NCI-H187 treated with DMSO at 0.1 percent for 48 hours (cell line): ENCODE measurements around the gene CFAP206.
A peak's percentile ranks its signal among the peaks of the same experiment; 100 is the strongest.

Source experiments
- DNase-seq: peaks from one replicate; lab custom pipeline; 2025; lab: John Stamatoyannopoulos, UW

CFAP206 gene, protein sequence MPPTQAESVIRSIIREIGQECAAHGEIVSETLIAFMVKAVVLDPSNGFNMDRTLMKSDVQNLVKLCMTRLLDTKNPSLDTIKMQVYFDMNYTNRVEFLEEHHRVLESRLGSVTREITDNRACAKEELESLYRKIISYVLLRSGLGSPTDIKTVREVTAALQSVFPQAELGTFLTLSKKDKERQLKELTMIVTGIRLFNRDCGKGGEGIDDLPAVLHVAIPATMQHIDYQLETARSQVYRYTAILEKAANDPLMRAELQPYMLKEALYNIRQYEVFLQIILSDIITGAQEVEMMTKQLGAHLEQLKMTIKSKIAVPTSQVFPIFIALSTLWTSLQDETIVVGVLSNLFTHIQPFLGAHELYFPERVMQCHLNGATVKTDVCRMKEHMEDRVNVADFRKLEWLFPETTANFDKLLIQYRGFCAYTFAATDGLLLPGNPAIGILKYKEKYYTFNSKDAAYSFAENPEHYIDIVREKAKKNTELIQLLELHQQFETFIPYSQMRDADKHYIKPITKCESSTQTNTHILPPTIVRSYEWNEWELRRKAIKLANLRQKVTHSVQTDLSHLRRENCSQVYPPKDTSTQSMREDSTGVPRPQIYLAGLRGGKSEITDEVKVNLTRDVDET

GRCh38 chr6:87407901-87408720 is at the start of gene CFAP206:
Gene CFAP206 (plus strand): TSS chr6:87407972. CDS start chr6:87409840, 1,868 bp downstream.
- peak; percentile 63 for DNase-seq

GRCh38 chr6:87364602-87365252 is 43.0 kb upstream of the CFAP206 start:
- no peak for DNase-seq

- no peak for DNase-seq
Observed at GRCh38 chr6:87366072-87366827, 41.5 kb upstream of the CFAP206 start.

DNA sequence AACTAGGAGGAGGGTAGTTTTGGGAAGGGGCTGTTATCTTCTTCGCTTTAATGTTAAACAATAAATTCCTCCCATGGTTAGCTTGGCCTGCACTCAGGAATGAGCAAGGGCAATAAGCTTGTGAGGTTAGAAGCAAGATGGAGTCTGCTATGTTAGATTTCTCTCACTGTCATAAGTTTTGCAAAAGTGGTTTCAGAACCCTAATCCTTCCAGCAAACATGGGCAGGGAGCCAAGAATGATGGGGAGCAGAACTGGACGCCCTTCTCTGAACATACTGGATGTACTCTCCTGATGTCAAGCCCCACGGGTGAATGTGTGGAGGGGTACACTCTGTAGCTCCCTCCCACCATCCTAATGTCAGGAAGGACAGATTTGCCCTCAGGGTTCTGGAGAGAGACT is 40.9 kb upstream of the CFAP206 start:
- DNase-seq = no peak

- DNase-seq = no peak
Observed at GRCh38 chr6:87373377-87373776, 34.4 kb upstream of the CFAP206 start.

DNA sequence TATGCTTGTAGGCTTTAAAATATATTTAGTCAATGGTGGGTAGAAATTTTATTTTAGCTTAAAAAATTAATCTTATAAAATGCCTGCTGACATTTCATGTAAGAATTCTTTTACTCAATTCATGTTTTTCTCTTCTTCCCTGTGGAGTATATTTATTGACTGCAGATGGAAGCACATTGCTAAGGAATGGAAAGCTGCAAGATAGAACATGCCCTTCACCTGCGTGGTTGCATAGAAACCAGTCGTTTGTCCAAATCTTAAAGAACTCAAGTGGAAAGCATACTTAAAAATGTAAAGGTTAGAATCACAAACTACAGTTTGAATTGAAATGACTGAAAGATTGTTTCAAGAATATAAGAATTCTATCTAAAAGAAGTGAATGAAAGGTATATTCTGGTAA is 32.5 kb upstream of the CFAP206 start:
- DNase-seq = no peak

- no peak for DNase-seq
Observed at GRCh38 chr6:87376643-87377042, 31.1 kb upstream of the CFAP206 start.

DNA sequence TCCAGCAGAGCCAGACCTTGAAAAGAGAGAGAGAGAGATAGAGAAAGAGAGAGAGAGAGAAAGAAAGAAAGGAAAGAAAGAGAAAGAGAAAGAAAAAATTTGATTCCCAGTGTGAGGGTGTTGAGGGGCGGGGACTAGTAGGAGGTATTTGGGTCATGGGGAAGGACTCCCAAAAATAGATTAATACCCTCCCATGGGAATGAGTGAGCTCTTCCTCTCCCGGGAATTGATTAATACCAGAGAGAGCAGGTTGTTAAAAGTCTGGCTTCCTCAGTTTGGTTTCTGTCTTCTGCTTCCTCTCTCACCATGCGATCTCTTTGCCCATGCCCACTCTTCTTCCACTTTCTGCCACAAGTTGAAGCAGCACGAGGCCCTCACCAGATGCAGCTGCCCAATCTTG is 28.8 kb upstream of the CFAP206 start:
- no peak for DNase-seq

GRCh38 chr6:87382861-87383260 is 24.9 kb upstream of the CFAP206 start:
- DNase-seq = no peak

DNA sequence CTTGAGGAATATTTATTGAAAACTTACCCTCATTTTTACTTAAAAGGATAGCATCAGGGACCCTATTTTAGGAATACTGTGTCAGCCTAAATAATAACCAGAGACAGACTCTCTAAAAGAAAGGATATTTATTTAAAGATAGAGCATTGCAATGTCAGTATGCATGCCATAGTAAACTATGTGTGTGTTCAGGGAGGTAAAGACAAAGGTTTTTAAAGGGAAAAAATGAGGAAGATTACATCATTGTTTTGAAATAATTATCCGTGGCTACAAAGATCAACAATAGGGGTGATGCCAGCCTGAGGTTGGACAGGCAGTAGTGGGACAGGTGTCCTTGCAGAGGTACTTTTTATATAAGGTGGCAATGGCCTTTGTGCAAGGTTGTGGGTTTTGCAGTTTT is 23.7 kb upstream of the CFAP206 start:
- no peak for DNase-seq

GRCh38 chr6:87384449-87384848 is 23.3 kb upstream of the CFAP206 start:
- DNase-seq = no peak

- DNase-seq = no peak
Observed at GRCh38 chr6:87391334-87391733, 16.4 kb upstream of the CFAP206 start.

- DNase-seq = peak; percentile 41
Observed at GRCh38 chr6:87393026-87393622, 14.6 kb upstream of the CFAP206 start.

- DNase-seq = no peak
Observed at GRCh38 chr6:87395431-87395830, 12.3 kb upstream of the CFAP206 start.

- DNase-seq = peak; percentile 41
Observed at GRCh38 chr6:87396595-87397392, 11.0 kb upstream of the CFAP206 start.

DNA sequence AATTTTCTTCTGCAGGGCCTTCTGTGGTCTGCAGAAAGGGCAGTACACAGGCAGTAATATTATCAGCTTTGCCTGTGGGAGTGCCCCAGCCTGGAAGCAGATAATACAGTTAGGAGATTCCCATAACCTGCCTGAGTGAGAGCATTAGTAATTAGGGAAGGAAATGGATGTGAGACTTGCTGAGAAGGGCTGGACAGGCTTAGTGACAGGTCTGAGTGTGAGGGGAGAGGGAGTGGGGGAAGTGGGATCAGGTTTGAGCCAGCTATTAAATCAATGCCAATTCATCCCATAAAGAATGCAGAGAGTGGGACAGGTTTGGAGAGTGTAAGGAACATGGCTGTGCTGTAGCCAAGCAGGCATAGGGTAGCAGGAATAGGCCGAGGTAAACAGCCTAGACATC is 10.1 kb upstream of the CFAP206 start:
- no peak for DNase-seq

DNA sequence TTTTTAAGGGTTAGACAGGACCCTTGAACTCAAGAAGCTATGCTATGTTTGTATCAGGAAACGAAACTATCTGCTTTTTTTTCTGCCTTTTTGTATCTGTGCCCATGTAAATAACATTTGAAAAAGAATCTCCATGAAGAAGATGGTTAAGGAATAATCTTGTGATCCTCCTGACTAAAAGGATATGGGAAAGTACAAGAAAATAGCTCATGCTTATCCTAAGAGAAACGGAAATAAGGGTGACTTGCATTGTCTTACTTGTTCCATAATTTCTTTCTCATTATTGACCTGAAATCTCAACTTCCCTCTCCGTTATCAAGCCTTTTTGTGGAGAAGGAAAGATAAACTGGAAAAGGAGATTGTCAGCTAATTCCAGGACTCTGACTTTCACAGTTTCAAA is 5.9 kb upstream of the CFAP206 start:
- no peak for DNase-seq

GRCh38 chr6:87407561-87407900 is 241 bp upstream of the CFAP206 start:
- DNase-seq = peak; percentile 28

DNA sequence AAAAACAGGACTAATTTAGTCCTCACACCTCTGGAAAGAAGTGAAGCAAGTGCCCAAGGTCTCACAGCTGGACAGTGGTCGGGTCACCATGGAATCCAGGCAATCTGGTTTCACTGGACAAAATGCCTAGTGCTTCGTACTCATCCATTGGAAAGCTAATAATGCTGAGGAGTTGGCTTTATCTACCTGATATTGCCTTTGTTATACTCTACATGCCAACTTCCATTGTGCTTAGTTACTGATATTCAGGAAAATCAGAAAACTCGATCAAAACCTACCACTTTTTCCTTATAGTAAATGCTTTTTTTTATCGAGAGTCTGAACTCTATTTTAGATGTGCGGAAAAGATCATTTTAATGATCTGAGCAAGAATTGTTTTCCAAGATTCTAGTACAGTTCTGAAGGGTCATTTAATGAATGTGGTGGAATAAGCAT is 966 bp downstream of the CFAP206 start:
- no peak for DNase-seq

DNA sequence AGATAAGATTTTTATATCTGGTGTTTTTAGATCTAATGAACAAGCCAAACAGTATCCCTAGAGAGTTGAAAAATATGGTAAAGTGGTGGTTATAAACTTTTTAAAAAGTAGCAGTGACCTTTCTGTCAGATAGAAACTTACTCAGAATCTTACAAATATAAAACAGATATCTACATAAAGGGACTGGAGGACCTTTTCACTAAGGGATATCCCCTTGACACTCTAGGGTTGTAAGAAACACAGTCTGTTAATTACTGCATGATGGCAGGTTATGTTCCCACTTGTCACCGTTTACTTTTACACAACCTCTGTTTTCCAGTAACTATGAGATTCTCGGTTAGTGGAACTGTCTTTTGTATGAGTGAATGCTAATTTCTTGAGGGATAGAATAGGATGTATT is 11.5 kb downstream of the CFAP206 start:
- DNase-seq = no peak
